Lower leg skin (tissue), 3 donors: Measurements from ENCODE around the gene CLEC18A.
"Not testable (repeated sequence)": the region's sequence is repeated elsewhere in the genome, so short reads cannot be mapped to it uniquely, and the experiment has no call there.

ENCODE experiments used
- POLR2A ChIP-seq, 2 donors: fragments of 450-650 bp; IDR thresholded peaks; one replicate each; pipeline ENCODE4 v1.6.1; 2016 to 2017; ENCODE audit warnings: antibody characterized with exemption in 2 of 2, mild to moderate bottlenecking in 1 of 2, moderate library complexity in 1 of 2
- TF ChIP-seq, protein P1 (sequence below), 3 donors: fragments of 450-650 bp; IDR thresholded peaks; one replicate each; pipeline ENCODE4 v1.5.1; 2016; ENCODE audit warnings: antibody characterized with exemption in 3 of 3, mild to moderate bottlenecking in 3 of 3, moderate library complexity in 2 of 3

DNA sequence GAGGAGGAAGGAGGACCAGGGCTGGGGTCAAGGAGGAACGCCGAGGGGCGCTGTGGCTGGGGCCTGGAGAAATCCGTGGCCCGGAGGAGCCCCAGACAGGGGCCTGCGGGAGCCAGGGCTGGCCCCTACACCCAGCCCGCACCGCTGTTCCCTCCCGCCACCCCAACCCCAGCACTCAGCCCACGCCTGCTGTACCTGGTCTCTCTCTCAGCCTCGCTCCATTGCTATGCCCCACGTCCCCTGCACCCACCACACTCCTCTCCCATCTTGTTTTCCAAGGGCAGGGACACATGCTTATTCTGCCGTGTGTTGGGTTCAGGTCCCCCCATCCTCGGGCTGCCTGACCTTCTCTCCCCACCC, 518 bp downstream of the CLEC18A start:
- TF ChIP-seq, protein P1, sequence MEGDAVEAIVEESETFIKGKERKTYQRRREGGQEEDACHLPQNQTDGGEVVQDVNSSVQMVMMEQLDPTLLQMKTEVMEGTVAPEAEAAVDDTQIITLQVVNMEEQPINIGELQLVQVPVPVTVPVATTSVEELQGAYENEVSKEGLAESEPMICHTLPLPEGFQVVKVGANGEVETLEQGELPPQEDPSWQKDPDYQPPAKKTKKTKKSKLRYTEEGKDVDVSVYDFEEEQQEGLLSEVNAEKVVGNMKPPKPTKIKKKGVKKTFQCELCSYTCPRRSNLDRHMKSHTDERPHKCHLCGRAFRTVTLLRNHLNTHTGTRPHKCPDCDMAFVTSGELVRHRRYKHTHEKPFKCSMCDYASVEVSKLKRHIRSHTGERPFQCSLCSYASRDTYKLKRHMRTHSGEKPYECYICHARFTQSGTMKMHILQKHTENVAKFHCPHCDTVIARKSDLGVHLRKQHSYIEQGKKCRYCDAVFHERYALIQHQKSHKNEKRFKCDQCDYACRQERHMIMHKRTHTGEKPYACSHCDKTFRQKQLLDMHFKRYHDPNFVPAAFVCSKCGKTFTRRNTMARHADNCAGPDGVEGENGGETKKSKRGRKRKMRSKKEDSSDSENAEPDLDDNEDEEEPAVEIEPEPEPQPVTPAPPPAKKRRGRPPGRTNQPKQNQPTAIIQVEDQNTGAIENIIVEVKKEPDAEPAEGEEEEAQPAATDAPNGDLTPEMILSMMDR (IDR thresholded peaks at IDR 0.05) = not testable (repeated sequence)
- not testable (repeated sequence) for TF ChIP-seq POLR2A (IDR thresholded peaks at IDR 0.05)
